ENCODE data around the gene UBTD2. TPM values are rescaled to one million over a fixed set of nuclear protein-coding genes. Genes with fewer than 3 reads are reported as not detected.

UBTD2 gene
- polyA plus RNA-seq, 1 experiment, result 33.3 TPM

GRCh38 chr5:172264815-172265395 is 18.7 kb downstream of the UBTD2 start:
- CTCF ChIA-PET, result no interaction called here
- H3K27me3 ChIP-seq (ENCODE audit: control insufficient read depth, insufficient read depth, low read length), result no peaks in the 10 kb centered on the region
- no peak overlapping the region for H3K27ac ChIP-seq (ENCODE audit: low read depth, low read length)
- no peak overlapping the region for H3K4me3 ChIP-seq (ENCODE audit: low read depth, low read length)
- TF ChIP-seq CTCF (IDR thresholded peaks at IDR 0.05; ENCODE audit: low read depth, low read length), result no peak
- H3K9me3 ChIP-seq (ENCODE audit: control insufficient read depth, insufficient read depth, low read length), result no peaks in the 10 kb centered on the region
- DNase-seq (ENCODE audit: low read depth, low spot score), result no peak
- POLR2A ChIA-PET, result interaction anchor here (0.6 kb wide), 1 partner anchor 16 kb away, joined by 8 read pairs; no protein-coding TSS in a partner anchor

GRCh38 chr5:172255444-172255843 is 28.1 kb downstream of the UBTD2 start:
- Histone ChIP-seq H3K4me3 (ENCODE audit: low read depth, low read length) (no peak overlapping the region), H3K27me3 (ENCODE audit: control insufficient read depth, insufficient read depth, low read length) (no peaks in the 10 kb centered on the region), H3K9me3 (ENCODE audit: control insufficient read depth, insufficient read depth, low read length) (peaks cover 10% of the 10 kb centered on the region), H3K27ac (ENCODE audit: low read depth, low read length) (no peak overlapping the region)
- TF ChIP-seq CTCF (IDR thresholded peaks at IDR 0.05; ENCODE audit: low read depth, low read length), result no peak
- no peak for DNase-seq (ENCODE audit: low read depth, low spot score)
- POLR2A ChIA-PET, result no interaction called here
- CTCF ChIA-PET, result no interaction called here

- Histone ChIP-seq H3K4me3 (ENCODE audit: low read depth, low read length) (no peak overlapping the region), H3K27ac (ENCODE audit: low read depth, low read length) (no peak overlapping the region), H3K9me3 (ENCODE audit: control insufficient read depth, insufficient read depth, low read length) (peaks cover 10% of the 10 kb centered on the region), H3K27me3 (ENCODE audit: control insufficient read depth, insufficient read depth, low read length) (no peaks in the 10 kb centered on the region)
- ChIA-PET POLR2A (no interaction called here), CTCF (no interaction called here)
- DNase-seq (ENCODE audit: low read depth, low spot score), result no peak
- no peak for TF ChIP-seq CTCF (IDR thresholded peaks at IDR 0.05; ENCODE audit: low read depth, low read length)
Observed at GRCh38 chr5:172252501-172252900, 31.1 kb downstream of the UBTD2 start.

- H3K9me3 ChIP-seq (ENCODE audit: control insufficient read depth, insufficient read depth, low read length), result peaks cover 10% of the 10 kb centered on the region
- no peak overlapping the region for H3K27ac ChIP-seq (ENCODE audit: low read depth, low read length)
- POLR2A ChIA-PET, result no interaction called here
- no peak for DNase-seq (ENCODE audit: low read depth, low spot score)
- CTCF ChIA-PET, result interaction anchor here (1.3 kb wide), 1 partner anchor 31 kb away, joined by 4 read pairs; no protein-coding TSS in a partner anchor
- no peak for TF ChIP-seq CTCF (IDR thresholded peaks at IDR 0.05; ENCODE audit: low read depth, low read length)
- H3K4me3 ChIP-seq (ENCODE audit: low read depth, low read length), result no peak overlapping the region
- H3K27me3 ChIP-seq (ENCODE audit: control insufficient read depth, insufficient read depth, low read length), result no peaks in the 10 kb centered on the region
Observed at GRCh38 chr5:172251419-172251818, 32.1 kb downstream of the UBTD2 start.

GRCh38 chr5:172248637-172249036 is 34.9 kb downstream of the UBTD2 start:
- Histone ChIP-seq H3K27ac (ENCODE audit: low read depth, low read length) (no peak overlapping the region), H3K4me3 (ENCODE audit: low read depth, low read length) (no peak overlapping the region), H3K27me3 (ENCODE audit: control insufficient read depth, insufficient read depth, low read length) (no peaks in the 10 kb centered on the region), H3K9me3 (ENCODE audit: control insufficient read depth, insufficient read depth, low read length) (peaks cover 7% of the 10 kb centered on the region)
- POLR2A ChIA-PET, result interaction anchor here (0.7 kb wide), 1 partner anchor 16 kb away, joined by 8 read pairs; no protein-coding TSS in a partner anchor
- no peak for DNase-seq (ENCODE audit: low read depth, low spot score)
- CTCF ChIA-PET, result no interaction called here
- no peak for TF ChIP-seq CTCF (IDR thresholded peaks at IDR 0.05; ENCODE audit: low read depth, low read length)
